Measurements from ENCODE around the gene PLAGL1. TPM values are rescaled to one million over a fixed set of nuclear protein-coding genes. Genes with fewer than 3 reads are reported as not detected.

PLAGL1 gene
- total RNA-seq, 4 donors from 2014 or later, result 12.1 to 27.2 (median 22.5) TPM

- peak overlapping the region; percentile 6 to 79 (median 54) for H3K4me3 ChIP-seq
- no peak for DNase-seq
- TF ChIP-seq, protein P1, sequence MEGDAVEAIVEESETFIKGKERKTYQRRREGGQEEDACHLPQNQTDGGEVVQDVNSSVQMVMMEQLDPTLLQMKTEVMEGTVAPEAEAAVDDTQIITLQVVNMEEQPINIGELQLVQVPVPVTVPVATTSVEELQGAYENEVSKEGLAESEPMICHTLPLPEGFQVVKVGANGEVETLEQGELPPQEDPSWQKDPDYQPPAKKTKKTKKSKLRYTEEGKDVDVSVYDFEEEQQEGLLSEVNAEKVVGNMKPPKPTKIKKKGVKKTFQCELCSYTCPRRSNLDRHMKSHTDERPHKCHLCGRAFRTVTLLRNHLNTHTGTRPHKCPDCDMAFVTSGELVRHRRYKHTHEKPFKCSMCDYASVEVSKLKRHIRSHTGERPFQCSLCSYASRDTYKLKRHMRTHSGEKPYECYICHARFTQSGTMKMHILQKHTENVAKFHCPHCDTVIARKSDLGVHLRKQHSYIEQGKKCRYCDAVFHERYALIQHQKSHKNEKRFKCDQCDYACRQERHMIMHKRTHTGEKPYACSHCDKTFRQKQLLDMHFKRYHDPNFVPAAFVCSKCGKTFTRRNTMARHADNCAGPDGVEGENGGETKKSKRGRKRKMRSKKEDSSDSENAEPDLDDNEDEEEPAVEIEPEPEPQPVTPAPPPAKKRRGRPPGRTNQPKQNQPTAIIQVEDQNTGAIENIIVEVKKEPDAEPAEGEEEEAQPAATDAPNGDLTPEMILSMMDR (IDR thresholded peaks at IDR 0.05), result no peak
- TF ChIP-seq POLR2A (IDR thresholded peaks at IDR 0.05), result no peak
These were observed 1.2 kb downstream of the PLAGL1 start for GRCh38 chr6:144006736-144007477.

DNA sequence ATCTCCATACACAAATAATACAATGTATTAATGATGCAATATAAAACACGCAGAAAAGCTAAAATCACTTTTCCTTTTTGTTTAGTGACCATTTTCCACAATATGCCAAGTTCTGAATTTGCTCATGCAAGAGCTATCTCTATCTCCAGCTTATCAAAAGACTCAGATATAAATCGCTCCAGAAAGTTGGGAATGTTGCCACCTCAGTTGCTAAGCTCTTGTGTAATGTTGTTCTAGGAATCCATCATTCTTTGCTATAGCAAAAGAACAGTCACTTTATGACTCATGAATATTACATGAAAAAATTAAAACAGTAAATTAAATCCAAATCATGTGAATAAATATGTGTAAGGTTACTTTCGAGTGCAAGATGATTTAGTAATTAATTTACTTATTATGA, 8.7 kb downstream of the PLAGL1 start:
- no peak overlapping the region for H3K4me3 ChIP-seq
- no peak for TF ChIP-seq POLR2A (IDR thresholded peaks at IDR 0.05)
- TF ChIP-seq, protein P1 (IDR thresholded peaks at IDR 0.05), result no peak
- no peaks in the 10 kb centered on the region for H3K4me1 ChIP-seq
- no peaks in the 10 kb centered on the region for H3K27me3 ChIP-seq
- H3K36me3 ChIP-seq, result no peaks in the 10 kb centered on the region
- DNase-seq, result no peak
- H3K27ac ChIP-seq, result no peak overlapping the region
- no peaks in the 10 kb centered on the region for H3K9me3 ChIP-seq

More at GRCh38 chr6:144006736-144007477, 1.2 kb downstream of the PLAGL1 start:
- Histone ChIP-seq H3K27me3 (no peaks in the 10 kb centered on the region), H3K27ac (peak overlapping the region in 1 of 4 donors; percentile 77), H3K9me3 (no peaks in the 10 kb centered on the region), H3K4me1 (no peaks in the 10 kb centered on the region), H3K36me3 (no peaks in the 10 kb centered on the region)

- no peak for DNase-seq
- TF ChIP-seq, protein P1 (IDR thresholded peaks at IDR 0.05), result no peak
- no peak for TF ChIP-seq POLR2A (IDR thresholded peaks at IDR 0.05)
- no peaks in the 10 kb centered on the region for H3K4me1 ChIP-seq
- no peaks in the 10 kb centered on the region for H3K36me3 ChIP-seq
- no peak overlapping the region for H3K4me3 ChIP-seq
- H3K9me3 ChIP-seq, result no peaks in the 10 kb centered on the region
- no peaks in the 10 kb centered on the region for H3K27me3 ChIP-seq
- H3K27ac ChIP-seq, result no peak overlapping the region
These were observed 9.4 kb downstream of the PLAGL1 start for GRCh38 chr6:143998686-143999085.

GRCh38 chr6:143993965-143994646, 14.0 kb downstream of the PLAGL1 start:
- TF ChIP-seq POLR2A (IDR thresholded peaks at IDR 0.05), result no peak
- TF ChIP-seq, protein P1 (IDR thresholded peaks at IDR 0.05), result no peak
- H3K36me3 ChIP-seq, result no peaks in the 10 kb centered on the region
- DNase-seq, result no peak
- no peaks in the 10 kb centered on the region for H3K27me3 ChIP-seq
- no peaks in the 10 kb centered on the region for H3K4me1 ChIP-seq
- no peak overlapping the region for H3K27ac ChIP-seq
- no peaks in the 10 kb centered on the region for H3K9me3 ChIP-seq
- no peak overlapping the region for H3K4me3 ChIP-seq

GRCh38 chr6:143992285-143992684, 15.8 kb downstream of the PLAGL1 start:
- DNase-seq, result no peak
- Histone ChIP-seq H3K36me3 (no peaks in the 10 kb centered on the region), H3K4me1 (no peaks in the 10 kb centered on the region), H3K27ac (no peak overlapping the region), H3K9me3 (no peaks in the 10 kb centered on the region), H3K4me3 (no peak overlapping the region), H3K27me3 (no peaks in the 10 kb centered on the region)
- TF ChIP-seq, protein P1 (IDR thresholded peaks at IDR 0.05), result no peak
- no peak for TF ChIP-seq POLR2A (IDR thresholded peaks at IDR 0.05)
